ENCODE data around the gene CLEC2D.
"Not testable (repeated sequence)": the region's sequence is repeated elsewhere in the genome, so short reads cannot be mapped to it uniquely, and the experiment has no call there.

The CLEC2D gene

GRCh38 chr12:9669534-9669933 is at the start of gene CLEC2D:
Gene CLEC2D (plus strand): TSS chr12:9669713. CDS start chr12:9669735, 22 bp downstream.
- no peak for DNase-seq

DNA sequence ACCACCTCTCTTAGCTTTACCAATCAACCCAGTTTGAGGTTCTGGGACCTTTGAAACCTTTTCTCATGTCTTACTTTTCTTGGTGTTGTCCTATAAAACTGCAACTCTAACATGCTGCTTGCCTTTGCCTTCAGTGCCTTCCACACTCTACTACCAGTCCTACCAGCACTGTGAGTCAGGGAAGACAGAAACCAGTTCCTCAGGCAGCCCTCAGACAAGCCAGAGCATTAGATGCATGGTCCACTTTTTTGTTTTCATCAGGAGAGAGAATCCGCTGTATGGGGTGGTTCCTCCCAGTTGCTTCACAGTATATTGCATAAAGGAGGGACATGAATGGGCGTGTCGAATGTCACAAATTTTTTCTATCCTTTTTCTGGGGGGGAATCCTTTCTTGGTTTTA is 44.5 kb upstream of the CLEC2D start:
- no peak for DNase-seq

DNA sequence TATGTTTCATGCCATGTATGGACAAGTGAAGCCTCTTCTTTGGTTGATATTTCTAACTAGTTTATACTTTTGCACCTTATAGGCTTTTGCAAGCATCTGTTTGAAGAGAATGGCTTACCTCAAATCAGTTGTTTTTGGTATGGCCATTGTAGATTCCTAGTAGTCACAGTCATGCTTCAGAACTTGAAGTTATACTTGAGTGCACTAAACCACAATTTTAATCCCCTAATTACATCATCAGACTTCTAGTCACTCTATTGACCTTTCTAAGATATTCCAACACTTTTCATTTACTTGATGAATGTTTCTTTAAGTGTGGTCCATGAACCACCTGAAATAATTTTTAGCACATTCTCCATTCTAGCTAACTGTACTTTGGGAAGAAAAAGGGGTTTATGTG is 43.2 kb upstream of the CLEC2D start:
- DNase-seq: no peak

DNA sequence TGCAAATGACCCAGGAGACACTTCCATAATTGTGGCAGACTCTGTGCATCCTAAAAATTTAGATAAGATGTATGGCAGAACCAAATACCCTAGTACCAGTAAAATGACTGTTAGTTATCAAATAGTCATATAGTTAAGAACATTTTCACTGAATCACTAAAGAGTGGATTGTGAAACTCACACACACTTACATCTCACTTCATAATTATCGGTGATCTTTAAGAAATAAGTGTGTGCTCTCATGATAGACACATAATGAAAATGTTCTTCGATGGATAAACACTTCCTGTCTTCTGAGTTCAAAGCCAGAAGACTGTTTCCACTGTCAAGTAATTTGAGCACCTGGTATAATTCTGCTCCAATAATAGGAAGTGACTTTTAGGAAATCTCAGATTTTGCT is 42.7 kb upstream of the CLEC2D start:
- DNase-seq: no peak

- no peak for DNase-seq
These were observed 36.7 kb upstream of the CLEC2D start for GRCh38 chr12:9632766-9633165.

DNA sequence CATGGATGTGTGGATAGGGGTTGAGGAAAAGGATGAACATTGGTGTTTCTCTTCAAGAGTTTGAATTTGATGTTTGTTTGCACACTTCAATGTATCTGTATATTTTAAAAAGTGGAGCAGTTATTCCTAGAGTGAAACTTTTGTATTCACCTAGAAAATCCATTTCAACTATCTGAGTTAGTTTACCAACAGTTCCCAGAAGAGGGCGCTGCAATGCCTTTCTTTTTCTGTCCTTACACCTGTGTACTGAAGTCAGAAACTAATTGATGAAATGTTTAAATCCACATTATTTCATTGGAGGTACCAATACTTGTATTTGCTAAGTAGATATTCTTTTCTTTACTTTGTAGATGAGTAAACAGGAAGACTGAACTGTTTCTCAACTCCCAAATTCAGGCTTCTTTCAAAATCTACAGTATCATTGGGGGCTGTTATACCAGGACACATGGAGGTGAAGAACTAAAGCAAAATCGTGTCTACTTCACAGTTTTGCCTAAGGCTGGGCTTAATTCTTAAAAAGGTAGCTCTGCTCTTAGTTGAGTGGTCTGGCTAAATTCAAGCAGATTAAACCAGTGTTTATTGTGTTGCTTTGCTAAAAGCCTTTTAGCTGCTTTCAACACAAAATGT is 35.2 kb upstream of the CLEC2D start:
- peak; percentile 89 for DNase-seq

GRCh38 chr12:9634969-9635754 is 34.4 kb upstream of the CLEC2D start:
- no peak for DNase-seq

GRCh38 chr12:9636150-9636850 is 33.2 kb upstream of the CLEC2D start:
- no peak for DNase-seq

- DNase-seq: no peak
These were observed 32.7 kb upstream of the CLEC2D start for GRCh38 chr12:9636851-9637206.

GRCh38 chr12:9640024-9640423 is 29.5 kb upstream of the CLEC2D start:
- no peak for DNase-seq

- no peak for DNase-seq
These were observed 26.8 kb upstream of the CLEC2D start for GRCh38 chr12:9642606-9643265.

DNA sequence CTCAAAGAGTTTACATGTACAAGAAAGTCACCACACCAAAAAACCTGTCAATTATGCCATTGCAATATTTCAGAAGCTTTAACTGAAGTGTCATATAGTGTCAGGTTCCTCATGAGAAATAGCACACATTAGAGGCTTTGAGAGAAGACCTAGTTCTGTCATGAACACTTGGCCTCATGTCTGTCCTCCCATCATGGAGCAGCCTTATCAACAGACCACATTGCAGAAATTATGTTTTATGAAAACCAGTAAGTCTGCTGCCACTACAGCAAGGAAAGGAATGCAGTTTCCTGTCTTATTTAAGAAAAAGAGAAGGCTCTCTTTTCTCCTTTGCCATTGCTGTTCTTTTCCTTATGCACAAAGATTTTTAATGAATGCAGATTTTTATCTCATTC is 26.2 kb upstream of the CLEC2D start:
- no peak for DNase-seq

GRCh38 chr12:9644985-9645551 is 24.4 kb upstream of the CLEC2D start:
- not testable (repeated sequence) for DNase-seq

GRCh38 chr12:9646794-9647781 is 22.4 kb upstream of the CLEC2D start:
- DNase-seq: no peak

DNA sequence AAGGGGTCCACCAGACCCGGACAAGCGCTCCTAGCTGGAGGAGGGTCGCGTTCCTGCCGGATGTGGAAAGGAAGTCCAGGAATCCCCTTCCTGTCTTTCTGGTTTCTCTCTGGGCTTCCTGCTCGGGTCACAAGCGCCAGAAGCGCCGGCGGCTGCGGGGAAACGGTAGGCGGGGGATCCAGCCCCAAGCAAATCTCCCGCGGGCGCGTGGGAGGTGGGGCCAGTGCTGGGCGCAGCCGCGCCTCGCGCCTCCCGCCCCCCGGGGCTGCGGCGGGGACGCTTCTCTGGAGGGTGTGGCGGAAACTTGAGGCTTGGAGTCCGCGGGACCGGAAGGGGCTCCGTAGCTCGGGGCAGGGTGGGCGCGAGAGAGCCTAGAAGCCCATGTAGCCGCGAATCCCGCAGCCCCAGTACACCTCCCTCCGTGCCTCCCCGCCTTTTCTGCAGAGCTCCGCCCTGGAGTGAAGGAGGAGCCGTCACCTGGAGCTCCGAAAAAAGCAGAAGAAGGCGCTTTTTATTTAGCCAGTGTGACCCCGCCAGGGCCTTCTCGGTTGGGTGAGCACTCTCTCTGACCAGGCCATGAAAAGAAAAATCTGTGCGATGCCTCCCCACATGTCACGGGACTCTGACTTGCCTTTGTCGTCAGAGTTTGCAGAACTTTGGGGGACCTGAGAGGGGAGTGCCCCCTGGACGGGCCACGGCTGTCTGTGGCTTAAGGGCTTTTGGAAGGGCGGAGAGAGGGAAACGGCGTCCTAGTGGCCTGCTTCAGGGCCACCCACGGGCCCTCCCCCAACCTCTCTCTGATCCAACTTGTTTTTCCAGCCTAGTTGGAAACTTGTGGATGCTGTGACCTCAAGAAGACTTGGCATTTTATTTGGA is 21.4 kb upstream of the CLEC2D start:
- peak; percentile 95 for DNase-seq

- no peak for DNase-seq
These were observed 20.6 kb upstream of the CLEC2D start for GRCh38 chr12:9648701-9649531.

DNA sequence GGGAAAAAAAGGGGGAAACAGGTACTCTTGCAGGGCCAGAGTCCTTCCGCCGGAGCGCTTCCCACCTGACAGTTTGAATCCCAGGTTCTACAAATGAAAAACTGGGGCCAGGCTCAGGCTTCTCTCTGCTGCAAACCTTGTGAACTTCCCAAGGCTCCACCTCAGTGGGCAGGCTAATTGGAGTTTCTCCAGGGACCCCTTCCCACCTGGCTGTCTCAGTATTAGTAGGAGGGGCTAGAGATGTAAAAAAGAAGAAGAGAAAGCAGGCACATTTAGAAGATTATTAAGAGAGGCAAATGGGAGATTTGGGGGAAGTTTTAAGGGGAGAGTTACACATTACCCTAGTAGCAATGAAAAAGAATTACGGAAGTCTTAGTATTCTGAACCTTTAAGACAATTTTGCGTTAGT is 20.0 kb upstream of the CLEC2D start:
- peak; percentile 63 for DNase-seq

DNA sequence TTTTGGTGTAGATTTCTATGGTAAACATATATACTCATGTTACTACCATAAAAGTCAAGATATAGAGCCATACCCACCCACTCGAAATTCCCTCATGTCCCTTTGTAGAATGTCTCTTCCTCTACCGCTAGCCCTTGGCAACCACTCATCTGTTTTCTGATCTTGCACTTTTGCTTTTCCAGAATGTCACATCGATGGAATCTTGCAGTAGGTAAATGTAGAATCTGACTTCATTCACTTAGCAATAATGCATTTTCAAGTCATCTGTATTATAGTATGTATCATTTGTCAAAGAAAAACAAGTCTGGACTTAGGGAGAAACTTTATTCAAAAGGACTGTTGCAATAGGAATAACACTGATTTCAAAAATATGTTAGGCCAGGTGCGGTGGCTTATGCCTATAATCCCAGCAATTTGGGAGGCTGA is 19.3 kb upstream of the CLEC2D start:
- no peak for DNase-seq

GRCh38 chr12:9651265-9651729 is 18.2 kb upstream of the CLEC2D start:
- DNase-seq: peak; percentile 77

GRCh38 chr12:9660046-9660445 is 9.5 kb upstream of the CLEC2D start:
- no peak for DNase-seq
